Coronary artery (tissue), 2 donors: Measurements from ENCODE around the gene NUPR2.
"Not testable (repeated sequence)": the region's sequence is repeated elsewhere in the genome, so short reads cannot be mapped to it uniquely, and the experiment has no call there.

Source experiments
- DNase-seq: peaks from one replicate; pipeline ENCODE4 v3.0.0-alpha.2; 2017; ENCODE audit warnings: low spot score
- H3K27ac ChIP-seq, 2 donors: fragments of 200-600 bp; sonication (generic); one replicate each; pipeline ENCODE4 v1.5.1; 2016 to 2019
- H3K4me3 ChIP-seq: fragments of 200-600 bp; sonication (generic); 2 replicates; pipeline ENCODE4 v1.5.1; 2016; ENCODE audit warnings: mild to moderate bottlenecking, moderate library complexity
- TF ChIP-seq, protein P1 (sequence below): fragments of 200-600 bp; sonication (generic); IDR thresholded peaks from one replicate; pipeline ENCODE4 v1.5.1; 2019; ENCODE audit warnings: antibody characterized with exemption

Gene NUPR2

DNA sequence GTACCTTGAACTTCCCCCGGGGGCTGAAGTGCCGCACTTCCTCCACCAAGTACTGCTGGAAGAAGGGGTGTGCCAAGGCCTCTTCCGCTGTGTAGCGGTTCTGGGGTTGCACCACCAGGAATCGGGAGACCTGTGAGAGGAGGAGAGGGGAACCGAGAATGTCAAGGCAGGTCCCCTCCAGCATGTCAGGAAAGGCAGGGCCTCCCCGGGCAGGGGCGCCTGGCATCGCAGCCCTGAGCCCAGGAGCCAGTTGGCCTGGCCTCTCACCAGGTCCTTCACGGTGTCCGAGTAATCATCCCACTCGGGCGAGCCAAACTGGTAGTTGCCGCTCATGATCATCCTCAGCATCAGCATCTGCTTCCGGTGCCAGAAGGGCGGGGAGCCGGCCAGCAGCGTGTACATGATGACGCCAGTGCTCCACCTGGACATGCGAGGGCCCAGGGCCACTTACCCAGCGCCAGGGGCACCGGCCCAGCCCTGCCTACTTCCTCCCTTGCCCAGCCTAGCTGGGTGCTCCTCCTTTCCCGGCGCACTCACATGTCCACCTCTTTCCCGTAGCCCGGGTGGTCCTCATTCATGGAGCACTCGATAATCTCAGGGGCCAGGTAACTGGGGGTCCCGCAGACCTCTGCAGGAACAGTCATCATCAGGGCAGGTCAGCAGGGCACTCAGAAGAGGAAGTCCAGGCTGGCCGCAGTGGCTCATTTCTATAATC lies 34.4 kb downstream of the NUPR2 start:
- H3K27ac ChIP-seq = no peak overlapping the region
- TF ChIP-seq, protein P1, sequence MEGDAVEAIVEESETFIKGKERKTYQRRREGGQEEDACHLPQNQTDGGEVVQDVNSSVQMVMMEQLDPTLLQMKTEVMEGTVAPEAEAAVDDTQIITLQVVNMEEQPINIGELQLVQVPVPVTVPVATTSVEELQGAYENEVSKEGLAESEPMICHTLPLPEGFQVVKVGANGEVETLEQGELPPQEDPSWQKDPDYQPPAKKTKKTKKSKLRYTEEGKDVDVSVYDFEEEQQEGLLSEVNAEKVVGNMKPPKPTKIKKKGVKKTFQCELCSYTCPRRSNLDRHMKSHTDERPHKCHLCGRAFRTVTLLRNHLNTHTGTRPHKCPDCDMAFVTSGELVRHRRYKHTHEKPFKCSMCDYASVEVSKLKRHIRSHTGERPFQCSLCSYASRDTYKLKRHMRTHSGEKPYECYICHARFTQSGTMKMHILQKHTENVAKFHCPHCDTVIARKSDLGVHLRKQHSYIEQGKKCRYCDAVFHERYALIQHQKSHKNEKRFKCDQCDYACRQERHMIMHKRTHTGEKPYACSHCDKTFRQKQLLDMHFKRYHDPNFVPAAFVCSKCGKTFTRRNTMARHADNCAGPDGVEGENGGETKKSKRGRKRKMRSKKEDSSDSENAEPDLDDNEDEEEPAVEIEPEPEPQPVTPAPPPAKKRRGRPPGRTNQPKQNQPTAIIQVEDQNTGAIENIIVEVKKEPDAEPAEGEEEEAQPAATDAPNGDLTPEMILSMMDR = no peak
- no peak for DNase-seq
- H3K4me3 ChIP-seq = no peak overlapping the region

DNA sequence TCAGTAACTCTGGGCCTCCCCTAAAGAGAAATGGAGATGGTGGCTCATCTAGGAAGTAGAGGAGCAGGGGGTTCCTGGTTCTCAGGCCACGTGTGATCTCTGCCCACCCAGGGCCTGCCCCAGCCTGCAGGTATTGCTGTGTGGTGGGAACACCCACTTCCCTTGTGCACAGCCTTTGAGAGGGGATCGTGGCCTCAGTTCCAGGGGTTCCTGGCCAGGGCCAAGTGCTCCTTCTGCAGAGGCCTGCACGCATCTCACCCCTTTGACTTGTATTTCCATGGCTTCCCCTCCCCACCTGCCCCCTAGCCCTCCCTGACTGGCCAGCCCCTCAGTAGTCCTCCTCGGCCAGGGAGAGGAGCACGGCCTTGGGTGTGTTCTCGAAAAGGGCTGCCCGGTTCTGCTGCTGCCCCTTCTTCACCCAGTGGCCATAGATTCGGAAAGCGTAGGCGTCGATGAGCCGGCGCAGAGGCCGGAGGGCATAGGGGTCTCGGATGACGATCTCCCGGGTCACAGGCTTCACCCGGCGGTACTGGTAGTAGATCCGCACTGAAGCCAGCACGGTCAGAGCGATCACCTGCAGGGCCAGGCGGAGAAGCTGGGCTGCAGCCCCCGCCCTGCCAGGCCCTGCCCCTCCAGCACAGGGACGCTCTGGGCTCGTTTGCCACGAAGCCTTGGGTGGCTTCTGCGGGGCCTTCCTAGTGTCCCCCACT lies 35.3 kb downstream of the NUPR2 start:
- DNase-seq, H3K4me3 ChIP-seq: not testable (repeated sequence)
- H3K27ac ChIP-seq = peak overlapping the region; percentile 61 to 87

GRCh38 chr7:56079450-56080185 lies 36.6 kb downstream of the NUPR2 start:
- TF ChIP-seq, protein P1 = peak; percentile 80
- Histone ChIP-seq H3K4me3 (peak overlapping the region; percentile 31), H3K27ac (peak overlapping the region; percentile 61 to 87)
- DNase-seq = no peak

DNA sequence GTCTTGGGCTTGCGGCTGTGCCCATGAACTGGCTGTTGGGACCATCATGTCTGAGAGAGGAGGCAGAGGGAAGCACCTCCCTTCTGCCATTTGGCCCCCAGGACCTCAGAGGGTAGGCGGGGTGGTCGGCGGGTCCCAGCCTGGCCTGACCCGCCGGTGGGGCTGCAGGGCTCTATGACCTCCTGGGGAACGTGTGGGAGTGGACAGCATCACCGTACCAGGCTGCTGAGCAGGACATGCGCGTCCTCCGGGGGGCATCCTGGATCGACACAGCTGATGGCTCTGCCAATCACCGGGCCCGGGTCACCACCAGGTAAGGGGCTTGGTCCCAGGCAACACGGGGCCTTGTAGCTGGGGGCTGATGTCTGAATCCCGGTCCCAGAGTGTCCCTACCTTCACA lies 38.0 kb downstream of the NUPR2 start:
- DNase-seq = no peak
- no peak overlapping the region for H3K4me3 ChIP-seq
- H3K27ac ChIP-seq = peak overlapping the region; percentile 61 to 87
- TF ChIP-seq, protein P1 = no peak

- Histone ChIP-seq H3K4me3 (no peak overlapping the region), H3K27ac (peak overlapping the region; percentile 61 to 87)
- no peak for DNase-seq
- TF ChIP-seq, protein P1 = no peak
Measured at GRCh38 chr7:56077681-56078080, 38.5 kb downstream of the NUPR2 start.

- Histone ChIP-seq H3K4me3 (no peak overlapping the region), H3K27ac (peak overlapping the region; percentile 28 to 52)
- DNase-seq = peak; percentile 90
- TF ChIP-seq, protein P1 = peak; percentile 84
Measured at GRCh38 chr7:56074371-56074791, 41.8 kb downstream of the NUPR2 start.

- not testable (repeated sequence) for H3K27ac ChIP-seq, DNase-seq, H3K4me3 ChIP-seq
Measured at GRCh38 chr7:56066376-56066775, 49.8 kb downstream of the NUPR2 start.
